ENCODE data around the gene PTBP1. TPM values are rescaled to one million over a fixed set of nuclear protein-coding genes. Genes with fewer than 3 reads are reported as not detected.
A peak's percentile ranks its signal among the peaks of the same experiment; 100 is the strongest.

Gene PTBP1
- total and polyA plus RNA-seq, 2 of the 13 experiments (the other 11 are each of a cell fraction or from before 2014, with no cell fraction given): 195 to 288 TPM

DNA sequence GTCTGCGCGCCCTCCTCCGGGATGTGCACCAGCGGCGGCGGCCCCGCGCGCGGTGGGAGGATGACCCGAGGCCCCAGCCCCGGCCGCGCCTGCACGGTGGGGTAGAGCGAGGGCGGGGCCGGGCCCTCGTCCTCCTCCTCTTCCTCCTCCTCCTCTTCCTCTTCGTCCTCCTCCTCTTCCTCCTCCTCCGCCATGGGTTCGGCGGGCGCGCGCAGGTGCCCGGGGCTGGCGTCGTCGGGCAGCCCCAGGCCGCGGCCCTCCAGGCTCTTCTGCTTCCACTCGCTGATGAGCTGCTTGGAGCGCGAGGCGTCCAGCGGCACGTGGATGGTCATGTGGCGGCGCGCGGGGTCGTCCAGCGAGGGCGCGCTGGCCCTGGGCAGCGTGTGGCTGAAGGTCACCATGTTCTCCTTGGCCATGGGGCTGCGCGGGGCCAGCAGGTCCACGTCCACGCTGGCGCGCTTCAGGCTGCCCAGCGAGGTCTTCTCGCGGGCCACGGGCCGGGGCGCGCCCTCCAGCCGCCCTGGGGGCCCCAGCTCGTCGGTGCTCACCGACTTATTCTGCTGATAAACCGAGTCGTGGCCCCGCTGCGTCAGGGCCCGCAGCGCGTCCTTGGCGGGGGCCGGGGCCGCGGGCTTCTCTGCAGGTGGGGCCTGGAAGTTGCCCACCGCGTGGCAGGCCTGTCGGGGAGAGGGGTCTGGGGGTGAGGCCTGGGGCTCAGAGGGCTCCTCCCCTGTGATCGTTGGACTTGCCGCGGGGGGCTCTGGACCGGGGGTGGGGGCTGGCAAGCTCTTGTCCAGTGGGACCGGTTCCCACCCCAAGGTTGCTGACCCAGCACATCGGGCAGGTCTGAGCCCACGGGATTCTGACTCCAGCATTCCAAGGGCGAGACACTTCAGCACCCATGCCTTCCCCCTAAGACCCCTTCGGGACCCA, 16.2 kb downstream of the PTBP1 start:
- Histone ChIP-seq H3K4me1 (ENCODE audit: insufficient read depth, low read length) (no peaks in the 10 kb centered on the region), H3K9ac (ENCODE audit: insufficient read depth, low read depth, low read length) (no peak overlapping the region), H3K27ac (ENCODE audit: extremely low read length, insufficient read depth, low read length) (no peak overlapping the region), H3K27me3 (ENCODE audit: control insufficient read depth in 1 of 2, insufficient read depth in 2 of 2, low read length in 2 of 2) (no peaks in the 10 kb centered on the region), H3K4me2 (ENCODE audit: low read depth, low read length) (no peak overlapping the region), H3K79me2 (ENCODE audit: insufficient read depth, low read length) (no peaks in the 10 kb centered on the region), H2AFZ (ENCODE audit: low read length) (no peak overlapping the region), H4K20me1 (ENCODE audit: insufficient read depth, low read length) (peaks cover 29% of the 10 kb centered on the region), H3K9me3 (ENCODE audit: low read length) (no peaks in the 10 kb centered on the region), H3K4me3 (replicated peaks in 1 of 3; ENCODE audit: insufficient read depth in 1 of 3, low read depth in 2 of 3, low read length in 3 of 3) (no peak overlapping the region), H3K36me3 (replicated peaks in 1 of 2; ENCODE audit: control insufficient read depth in 1 of 2, insufficient read depth in 2 of 2, low read length in 2 of 2) (peaks cover 16 to 34% of the 10 kb centered on the region in 2 experiments; a peak in 4 of 5 replicates)
- POLR2A ChIA-PET: no interaction called here
- no peak for DNase-seq (ENCODE audit: low spot score)
- 97% methylated on average over 79 of the region's 87 CpGs for WGBS (ENCODE audit: low lambda C conversion rate)
- in situ Hi-C loops (cut with HindIII; ENCODE audit: extremely low pct_ligation_motif_present, low pct_unique_long_range_greater_than_20kb) (no loop called here), intact Hi-C loops (cut with micrococcal nuclease; ENCODE audit: unreplicated experiment) (no loop called here)
- peak; percentile 1 for ATAC-seq
- CTCF ChIA-PET (ENCODE audit: low intra/inter-chr PET ratio, low total read pairs): no interaction called here
- FAIRE-seq: no peak
- BruUV-seq (replicated peaks): no TSS peak
- TF ChIP-seq, protein P1, sequence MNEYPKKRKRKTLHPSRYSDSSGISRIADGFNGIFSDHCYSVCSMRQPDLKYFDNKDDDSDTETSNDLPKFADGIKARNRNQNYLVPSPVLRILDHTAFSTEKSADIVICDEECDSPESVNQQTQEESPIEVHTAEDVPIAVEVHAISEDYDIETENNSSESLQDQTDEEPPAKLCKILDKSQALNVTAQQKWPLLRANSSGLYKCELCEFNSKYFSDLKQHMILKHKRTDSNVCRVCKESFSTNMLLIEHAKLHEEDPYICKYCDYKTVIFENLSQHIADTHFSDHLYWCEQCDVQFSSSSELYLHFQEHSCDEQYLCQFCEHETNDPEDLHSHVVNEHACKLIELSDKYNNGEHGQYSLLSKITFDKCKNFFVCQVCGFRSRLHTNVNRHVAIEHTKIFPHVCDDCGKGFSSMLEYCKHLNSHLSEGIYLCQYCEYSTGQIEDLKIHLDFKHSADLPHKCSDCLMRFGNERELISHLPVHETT (CRISPR knock-in tag; conservative IDR thresholded peaks at IDR 0.05): no peak
- TF ChIP-seq WIZ (CRISPR knock-in tag; IDR thresholded peaks at IDR 0.05) (no peak), AGO2 (optimal IDR thresholded peaks at IDR 0.05; ENCODE audit: low read depth, low read length) (peak; percentile 100), ZNF367 (CRISPR knock-in tag; IDR thresholded peaks at IDR 0.05; ENCODE audit: borderline replicate concordance) (no peak), ZNF552 (CRISPR knock-in tag; IDR thresholded peaks at IDR 0.05; ENCODE audit: borderline replicate concordance) (no peak), ZC3H4 (CRISPR knock-in tag; IDR thresholded peaks at IDR 0.05; ENCODE audit: borderline replicate concordance) (no peak), TAF15 (IDR thresholded peaks at IDR 0.05; ENCODE audit: low read depth, low read length, poor library complexity, severe bottlenecking) (peak; percentile 60), ZNF678 (CRISPR knock-in tag; IDR thresholded peaks at IDR 0.05) (no peak), NFYC (CRISPR knock-in tag; IDR thresholded peaks at IDR 0.05) (no peak), ZNF652 (CRISPR knock-in tag; IDR thresholded peaks at IDR 0.05; ENCODE audit: borderline replicate concordance, low read depth) (no peak), ZC3H13 (CRISPR knock-in tag; IDR thresholded peaks at IDR 0.05) (0 out of 2 replicates have a peak, but pooled peaks have one; percentile 8), EED (CRISPR knock-in tag; IDR thresholded peaks at IDR 0.05) (no peak), ZNF343 (CRISPR knock-in tag; IDR thresholded peaks at IDR 0.05) (no peak), POLR2AphosphoS5 (IDR thresholded peaks at IDR 0.05; ENCODE audit: low read depth, low read length) (0 out of 2 replicates have a peak, but pooled peaks have one; percentile 10)
- TF ChIP-seq, protein P2, sequence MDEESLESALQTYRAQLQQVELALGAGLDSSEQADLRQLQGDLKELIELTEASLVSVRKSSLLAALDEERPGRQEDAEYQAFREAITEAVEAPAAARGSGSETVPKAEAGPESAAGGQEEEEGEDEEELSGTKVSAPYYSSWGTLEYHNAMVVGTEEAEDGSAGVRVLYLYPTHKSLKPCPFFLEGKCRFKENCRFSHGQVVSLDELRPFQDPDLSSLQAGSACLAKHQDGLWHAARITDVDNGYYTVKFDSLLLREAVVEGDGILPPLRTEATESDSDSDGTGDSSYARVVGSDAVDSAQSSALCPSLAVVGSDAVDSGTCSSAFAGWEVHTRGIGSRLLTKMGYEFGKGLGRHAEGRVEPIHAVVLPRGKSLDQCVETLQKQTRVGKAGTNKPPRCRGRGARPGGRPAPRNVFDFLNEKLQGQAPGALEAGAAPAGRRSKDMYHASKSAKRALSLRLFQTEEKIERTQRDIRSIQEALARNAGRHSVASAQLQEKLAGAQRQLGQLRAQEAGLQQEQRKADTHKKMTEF (CRISPR knock-in tag; IDR thresholded peaks at IDR 0.05): no peak
- TF ChIP-seq, protein P3, sequence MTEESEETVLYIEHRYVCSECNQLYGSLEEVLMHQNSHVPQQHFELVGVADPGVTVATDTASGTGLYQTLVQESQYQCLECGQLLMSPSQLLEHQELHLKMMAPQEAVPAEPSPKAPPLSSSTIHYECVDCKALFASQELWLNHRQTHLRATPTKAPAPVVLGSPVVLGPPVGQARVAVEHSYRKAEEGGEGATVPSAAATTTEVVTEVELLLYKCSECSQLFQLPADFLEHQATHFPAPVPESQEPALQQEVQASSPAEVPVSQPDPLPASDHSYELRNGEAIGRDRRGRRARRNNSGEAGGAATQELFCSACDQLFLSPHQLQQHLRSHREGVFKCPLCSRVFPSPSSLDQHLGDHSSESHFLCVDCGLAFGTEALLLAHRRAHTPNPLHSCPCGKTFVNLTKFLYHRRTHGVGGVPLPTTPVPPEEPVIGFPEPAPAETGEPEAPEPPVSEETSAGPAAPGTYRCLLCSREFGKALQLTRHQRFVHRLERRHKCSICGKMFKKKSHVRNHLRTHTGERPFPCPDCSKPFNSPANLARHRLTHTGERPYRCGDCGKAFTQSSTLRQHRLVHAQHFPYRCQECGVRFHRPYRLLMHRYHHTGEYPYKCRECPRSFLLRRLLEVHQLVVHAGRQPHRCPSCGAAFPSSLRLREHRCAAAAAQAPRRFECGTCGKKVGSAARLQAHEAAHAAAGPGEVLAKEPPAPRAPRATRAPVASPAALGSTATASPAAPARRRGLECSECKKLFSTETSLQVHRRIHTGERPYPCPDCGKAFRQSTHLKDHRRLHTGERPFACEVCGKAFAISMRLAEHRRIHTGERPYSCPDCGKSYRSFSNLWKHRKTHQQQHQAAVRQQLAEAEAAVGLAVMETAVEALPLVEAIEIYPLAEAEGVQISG (CRISPR knock-in tag; IDR thresholded peaks at IDR 0.05): no peak
- TF ChIP-seq, protein P4, sequence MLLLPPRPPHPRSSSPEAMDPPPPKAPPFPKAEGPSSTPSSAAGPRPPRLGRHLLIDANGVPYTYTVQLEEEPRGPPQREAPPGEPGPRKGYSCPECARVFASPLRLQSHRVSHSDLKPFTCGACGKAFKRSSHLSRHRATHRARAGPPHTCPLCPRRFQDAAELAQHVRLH (CRISPR knock-in tag; IDR thresholded peaks at IDR 0.05; ENCODE audit: borderline replicate concordance, low read depth): no peak
